C4-2B (cell line): ENCODE data around the gene KISS1.

Experiments used
- H3K27ac ChIP-seq: fragments of 450-650 bp; 2 replicates; pipeline ENCODE4 v1.5.1; 2017
- CTCF ChIP-seq: fragments of 450-650 bp; conservative IDR thresholded peaks from 2 replicates; pipeline ENCODE4 v1.5.1; 2017; ENCODE audit warnings: mild to moderate bottlenecking
- ZFX ChIP-seq: fragments of 450-650 bp; IDR thresholded peaks from 2 replicates; pipeline ENCODE4 v1.6.1; 2017

The KISS1 gene

GRCh38 chr1:204223129-204223860 is 27.0 kb upstream of the KISS1 start:
- no peak overlapping the region for H3K27ac ChIP-seq
- TF ChIP-seq CTCF, result no peak
- TF ChIP-seq ZFX, result no peak

- no peak overlapping the region for H3K27ac ChIP-seq
- TF ChIP-seq ZFX (no peak), CTCF (no peak)
These were observed 26.4 kb upstream of the KISS1 start for GRCh38 chr1:204222764-204223055.

GRCh38 chr1:204222006-204222763 is 25.9 kb upstream of the KISS1 start:
- H3K27ac ChIP-seq, result no peak overlapping the region
- TF ChIP-seq CTCF (no peak), ZFX (no peak)

- no peak overlapping the region for H3K27ac ChIP-seq
- TF ChIP-seq ZFX (no peak), CTCF (no peak)
These were observed 25.0 kb upstream of the KISS1 start for GRCh38 chr1:204221271-204221670.

GRCh38 chr1:204219971-204220616 is 23.8 kb upstream of the KISS1 start:
- H3K27ac ChIP-seq, result no peak overlapping the region
- no peak for TF ChIP-seq ZFX

GRCh38 chr1:204218552-204218951 is 22.3 kb upstream of the KISS1 start:
- TF ChIP-seq CTCF, result no peak
- no peak for TF ChIP-seq ZFX
- H3K27ac ChIP-seq, result no peak overlapping the region

- no peak overlapping the region for H3K27ac ChIP-seq
- TF ChIP-seq ZFX, result no peak
- TF ChIP-seq CTCF, result no peak
These were observed 21.3 kb upstream of the KISS1 start for GRCh38 chr1:204217648-204218000.
